22Rv1 (cell line): ENCODE measurements around the gene ZNF385D.

ENCODE experiments used
- H3K27ac ChIP-seq: fragments of 450-650 bp; 2 replicates; pipeline ENCODE4 v1.5.1; 2017
- CTCF ChIP-seq: fragments of 450-650 bp; IDR thresholded peaks from 2 replicates; pipeline ENCODE4 v1.5.1; 2017; ENCODE audit warnings: mild to moderate bottlenecking
- ZFX ChIP-seq: fragments of 450-650 bp; IDR thresholded peaks from 2 replicates; pipeline ENCODE4 v1.6.1; 2017; ENCODE audit warnings: antibody characterized with exemption, borderline replicate concordance

The ZNF385D gene

DNA sequence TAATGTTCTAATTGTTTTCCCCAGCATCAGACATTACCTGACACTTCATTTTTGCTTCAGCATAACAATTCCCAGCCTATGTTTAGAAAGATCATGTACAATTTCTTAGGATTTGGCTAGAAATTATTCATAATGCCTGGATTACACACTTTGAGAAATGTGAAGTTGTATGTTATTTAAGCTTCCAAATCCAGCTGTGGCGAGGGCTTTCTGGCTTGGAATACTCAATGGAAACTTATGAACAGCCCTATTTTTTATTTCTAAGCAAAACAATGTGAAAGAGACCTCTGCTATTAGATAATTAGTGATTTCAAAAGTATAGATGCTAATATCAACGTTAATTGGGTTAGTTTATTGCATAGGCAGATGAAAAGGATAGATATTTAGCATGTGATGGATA is 341.6 kb downstream of the ZNF385D start:
- TF ChIP-seq ZFX (no peak), CTCF (no peak)
- no peak overlapping the region for H3K27ac ChIP-seq

GRCh38 chr3:21407743-21408142 is 343.3 kb downstream of the ZNF385D start:
- no peak for TF ChIP-seq CTCF
- no peak for TF ChIP-seq ZFX
- H3K27ac ChIP-seq = no peak overlapping the region

DNA sequence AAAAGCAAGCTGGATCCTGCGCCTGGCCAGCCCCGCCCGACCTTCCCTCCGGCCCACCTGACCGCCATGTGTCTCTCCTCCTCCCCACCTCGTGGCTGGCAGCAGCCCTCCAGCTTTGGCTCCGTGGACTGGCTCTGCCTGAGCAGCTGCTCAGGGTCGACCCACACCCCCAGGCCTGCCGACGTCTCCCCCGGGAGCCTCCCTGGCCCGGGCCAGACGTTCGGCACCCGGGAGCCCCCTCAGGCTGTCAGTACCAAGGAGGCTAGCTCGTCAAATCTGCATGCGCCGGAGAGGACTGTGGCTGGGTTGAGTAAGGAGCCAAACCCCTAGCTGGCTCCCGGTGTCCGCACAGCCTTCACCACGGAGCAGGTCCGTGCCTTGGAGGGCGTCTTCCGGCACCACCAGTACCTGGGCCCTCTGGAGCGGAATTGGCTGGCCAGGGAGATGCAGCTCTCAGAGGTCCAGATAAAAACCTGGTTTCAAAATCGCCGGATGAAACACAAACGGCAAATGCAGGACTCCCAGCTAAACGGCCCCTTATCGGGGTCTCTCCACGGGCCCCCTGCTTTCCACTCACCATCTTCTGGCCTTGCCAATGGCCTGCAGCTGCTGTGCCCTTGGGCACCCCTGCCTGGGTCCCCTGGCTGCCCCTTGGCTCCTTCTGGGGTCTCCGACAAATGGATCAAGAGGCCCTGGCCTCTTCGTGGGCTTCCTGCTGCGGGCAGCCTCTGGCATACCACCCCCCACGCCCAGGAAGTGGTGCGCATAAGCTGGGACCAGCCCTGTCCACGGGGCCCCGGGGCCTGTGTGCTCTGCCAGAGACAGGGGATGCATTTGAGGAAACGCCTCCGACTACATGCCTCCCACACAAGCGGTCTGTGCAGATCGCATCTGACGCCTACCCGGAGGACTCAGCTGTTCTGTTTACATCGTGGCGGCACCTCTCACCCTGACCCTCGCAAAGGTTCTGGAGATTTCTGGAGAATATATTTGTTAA is 345.0 kb downstream of the ZNF385D start:
- no peak overlapping the region for H3K27ac ChIP-seq
- TF ChIP-seq CTCF (no peak), ZFX (no peak)

DNA sequence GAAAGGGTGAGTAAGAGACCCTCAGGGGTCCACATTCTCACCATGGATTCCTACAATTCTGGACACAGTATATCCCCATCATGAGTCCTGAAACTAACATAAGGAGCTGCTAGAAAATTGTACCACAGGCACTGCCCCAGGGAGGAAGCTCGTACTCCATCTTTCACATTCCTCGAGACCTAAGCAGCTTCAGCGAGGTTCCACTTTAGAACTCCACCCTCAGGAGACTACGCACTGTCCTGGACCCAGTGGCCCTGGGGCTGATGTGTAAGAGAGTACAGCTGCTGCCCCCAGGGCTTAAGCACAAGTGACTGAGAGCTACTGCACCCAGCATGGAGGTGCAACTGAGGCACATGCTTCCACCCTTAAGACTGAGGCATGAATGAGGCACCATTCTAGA is 352.5 kb downstream of the ZNF385D start:
- TF ChIP-seq CTCF (no peak), ZFX (no peak)

GRCh38 chr3:21393683-21394311 is 357.2 kb downstream of the ZNF385D start:
- H3K27ac ChIP-seq = no peak overlapping the region
- TF ChIP-seq CTCF (no peak), ZFX (no peak)

More for the DNA sequence above, 352.5 kb downstream of the ZNF385D start:
- H3K27ac ChIP-seq = no peak overlapping the region

DNA sequence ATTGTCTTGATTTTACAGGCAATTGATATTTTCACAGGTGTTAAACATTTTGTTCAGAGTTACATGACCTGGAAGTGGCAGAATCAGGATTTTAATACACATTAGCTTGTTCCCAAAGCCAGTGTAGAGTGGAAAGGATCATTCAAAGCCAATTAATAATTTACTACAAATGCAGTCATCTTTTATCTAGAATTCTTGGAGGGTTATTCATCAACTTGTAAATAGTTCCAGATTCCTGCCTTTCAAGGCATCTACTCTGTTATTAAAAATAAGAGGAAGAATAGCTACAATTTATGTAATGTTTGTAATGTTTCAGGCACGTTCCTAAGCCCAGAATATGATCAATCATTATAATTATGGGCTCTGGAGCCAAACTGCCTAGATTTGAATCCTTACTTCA is 358.5 kb downstream of the ZNF385D start:
- no peak for TF ChIP-seq ZFX
- TF ChIP-seq CTCF = no peak
- H3K27ac ChIP-seq = no peak overlapping the region

GRCh38 chr3:21390856-21391255 is 360.2 kb downstream of the ZNF385D start:
- no peak for TF ChIP-seq CTCF
- no peak for TF ChIP-seq ZFX
- no peak overlapping the region for H3K27ac ChIP-seq
